ENCODE results near the gene NFKBIA.

NFKBIA gene

DNA sequence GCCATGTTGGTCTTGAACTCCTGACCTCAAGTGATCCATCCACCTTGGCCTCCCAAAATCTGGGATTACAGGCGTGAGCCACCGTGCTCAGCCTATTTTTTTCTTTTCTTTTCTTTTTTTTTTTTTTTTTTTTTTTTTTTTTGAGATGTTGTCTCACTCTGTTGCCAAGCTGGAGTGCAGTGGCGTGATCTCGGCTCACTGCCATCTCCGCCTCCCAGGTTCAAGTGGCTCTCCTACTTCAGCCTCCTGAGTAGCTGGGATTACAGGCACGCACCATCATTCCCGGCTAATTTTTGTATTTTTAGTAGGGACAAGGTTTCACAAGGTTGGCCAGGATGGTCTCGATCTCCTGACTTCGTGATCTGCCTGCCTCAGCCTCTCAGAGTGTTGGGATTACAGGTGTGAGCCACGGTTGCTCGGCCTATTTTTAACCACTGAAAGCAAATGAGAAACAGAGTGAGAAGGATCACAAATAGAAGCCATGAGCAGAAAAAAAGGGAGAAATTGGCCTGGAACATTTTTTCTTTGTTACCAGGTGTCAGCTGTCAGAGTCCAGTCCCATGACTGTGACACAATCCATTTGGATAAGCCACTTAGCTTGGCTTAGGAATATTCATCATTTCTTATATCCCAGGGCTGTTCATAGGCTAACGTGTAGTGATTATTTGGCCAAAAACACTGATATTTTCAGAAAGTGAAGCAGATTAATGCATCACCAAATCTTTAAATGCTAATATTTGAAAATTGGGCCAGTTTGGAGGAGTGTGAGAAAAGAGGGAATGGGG is 7.9 kb upstream of the NFKBIA start:
- Histone ChIP-seq H3K27ac (no peak overlapping the region), H3K79me2 (ENCODE audit: insufficient read depth, low read depth) (no peaks in the 10 kb centered on the region), H4K20me1 (ENCODE audit: insufficient read depth) (no peaks in the 10 kb centered on the region), H3K4me2 (peak overlapping the region; percentile 25; the same call in 1 of the 2 replicates), H2AFZ (ENCODE audit: low read depth) (no peak overlapping the region), H3K9ac (no peak overlapping the region), H3K4me1 (ENCODE audit: low read depth, poor library complexity, severe bottlenecking) (peaks cover 51% of the 10 kb centered on the region), H3K4me3 (IDR thresholded peaks at IDR 0.05; ENCODE audit: insufficient read depth, low read depth, low read length) (no peak overlapping the region), H3K27me3 (ENCODE audit: insufficient read depth, low read depth) (no peaks in the 10 kb centered on the region), H3K36me3 (ENCODE audit: insufficient read depth) (no peaks in the 10 kb centered on the region)
- TF ChIP-seq, protein P1, sequence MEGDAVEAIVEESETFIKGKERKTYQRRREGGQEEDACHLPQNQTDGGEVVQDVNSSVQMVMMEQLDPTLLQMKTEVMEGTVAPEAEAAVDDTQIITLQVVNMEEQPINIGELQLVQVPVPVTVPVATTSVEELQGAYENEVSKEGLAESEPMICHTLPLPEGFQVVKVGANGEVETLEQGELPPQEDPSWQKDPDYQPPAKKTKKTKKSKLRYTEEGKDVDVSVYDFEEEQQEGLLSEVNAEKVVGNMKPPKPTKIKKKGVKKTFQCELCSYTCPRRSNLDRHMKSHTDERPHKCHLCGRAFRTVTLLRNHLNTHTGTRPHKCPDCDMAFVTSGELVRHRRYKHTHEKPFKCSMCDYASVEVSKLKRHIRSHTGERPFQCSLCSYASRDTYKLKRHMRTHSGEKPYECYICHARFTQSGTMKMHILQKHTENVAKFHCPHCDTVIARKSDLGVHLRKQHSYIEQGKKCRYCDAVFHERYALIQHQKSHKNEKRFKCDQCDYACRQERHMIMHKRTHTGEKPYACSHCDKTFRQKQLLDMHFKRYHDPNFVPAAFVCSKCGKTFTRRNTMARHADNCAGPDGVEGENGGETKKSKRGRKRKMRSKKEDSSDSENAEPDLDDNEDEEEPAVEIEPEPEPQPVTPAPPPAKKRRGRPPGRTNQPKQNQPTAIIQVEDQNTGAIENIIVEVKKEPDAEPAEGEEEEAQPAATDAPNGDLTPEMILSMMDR (conservative IDR thresholded peaks at IDR 0.05; ENCODE audit: low read depth, low read length), result no peak

DNA sequence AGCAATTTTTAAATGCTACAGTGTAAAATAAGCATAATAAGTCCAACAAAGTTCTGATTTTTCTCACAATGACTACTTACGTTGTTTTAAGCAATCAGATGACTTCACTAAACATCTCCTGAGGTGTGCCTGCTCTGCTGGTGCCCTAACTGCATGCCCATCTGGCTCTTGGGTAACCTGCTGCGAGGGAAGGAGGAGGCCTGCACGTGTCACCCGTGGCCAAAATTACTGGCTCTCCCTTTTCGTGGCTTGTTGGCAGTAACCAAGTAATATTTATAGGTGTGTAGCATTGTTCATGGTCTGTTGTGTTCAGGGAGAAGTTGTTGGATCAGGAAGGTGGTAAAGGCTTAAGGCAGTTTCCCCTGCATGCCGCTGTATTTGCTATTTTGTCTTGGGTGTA is 6.3 kb upstream of the NFKBIA start:
- Histone ChIP-seq H3K4me3 (IDR thresholded peaks at IDR 0.05; ENCODE audit: insufficient read depth, low read depth, low read length) (no peak overlapping the region), H2AFZ (ENCODE audit: low read depth) (no peak overlapping the region), H3K9ac (no peak overlapping the region), H3K27me3 (ENCODE audit: insufficient read depth, low read depth) (no peaks in the 10 kb centered on the region), H4K20me1 (ENCODE audit: insufficient read depth) (no peaks in the 10 kb centered on the region), H3K79me2 (ENCODE audit: insufficient read depth, low read depth) (no peaks in the 10 kb centered on the region), H3K4me1 (ENCODE audit: low read depth, poor library complexity, severe bottlenecking) (peaks cover 52% of the 10 kb centered on the region), H3K36me3 (ENCODE audit: insufficient read depth) (no peaks in the 10 kb centered on the region), H3K4me2 (no peak overlapping the region), H3K27ac (no peak overlapping the region)
- TF ChIP-seq, protein P1 (conservative IDR thresholded peaks at IDR 0.05; ENCODE audit: low read depth, low read length), result no peak

DNA sequence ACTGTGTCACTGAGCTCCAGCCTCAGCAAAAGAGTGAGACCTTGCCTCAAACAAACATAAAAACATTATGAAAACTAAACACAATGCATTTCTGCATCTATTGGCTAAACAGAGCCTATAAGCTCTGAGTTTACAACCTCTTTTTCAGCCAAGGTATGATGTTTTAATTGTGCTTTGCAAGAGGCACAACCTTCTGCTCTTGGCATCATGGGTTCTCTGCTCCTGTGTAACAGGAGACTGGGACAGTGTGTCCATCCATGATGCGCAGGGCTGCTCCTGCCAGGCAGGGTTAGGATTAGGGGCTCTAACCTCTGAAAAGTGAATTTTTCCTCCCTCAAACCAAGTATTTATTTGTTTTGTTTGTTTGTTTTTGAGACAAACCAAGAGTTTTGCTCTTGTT is 5.0 kb upstream of the NFKBIA start:
- Histone ChIP-seq H3K9ac (no peak overlapping the region), H3K79me2 (ENCODE audit: insufficient read depth, low read depth) (no peaks in the 10 kb centered on the region), H3K27me3 (ENCODE audit: insufficient read depth, low read depth) (no peaks in the 10 kb centered on the region), H3K4me1 (ENCODE audit: low read depth, poor library complexity, severe bottlenecking) (peaks cover 46% of the 10 kb centered on the region), H2AFZ (ENCODE audit: low read depth) (no peak overlapping the region), H3K27ac (no peak overlapping the region), H4K20me1 (ENCODE audit: insufficient read depth) (no peaks in the 10 kb centered on the region), H3K36me3 (ENCODE audit: insufficient read depth) (no peaks in the 10 kb centered on the region), H3K4me2 (no peak overlapping the region), H3K4me3 (IDR thresholded peaks at IDR 0.05; ENCODE audit: insufficient read depth, low read depth, low read length) (no peak overlapping the region)
- TF ChIP-seq, protein P1 (conservative IDR thresholded peaks at IDR 0.05; ENCODE audit: low read depth, low read length), result no peak

DNA sequence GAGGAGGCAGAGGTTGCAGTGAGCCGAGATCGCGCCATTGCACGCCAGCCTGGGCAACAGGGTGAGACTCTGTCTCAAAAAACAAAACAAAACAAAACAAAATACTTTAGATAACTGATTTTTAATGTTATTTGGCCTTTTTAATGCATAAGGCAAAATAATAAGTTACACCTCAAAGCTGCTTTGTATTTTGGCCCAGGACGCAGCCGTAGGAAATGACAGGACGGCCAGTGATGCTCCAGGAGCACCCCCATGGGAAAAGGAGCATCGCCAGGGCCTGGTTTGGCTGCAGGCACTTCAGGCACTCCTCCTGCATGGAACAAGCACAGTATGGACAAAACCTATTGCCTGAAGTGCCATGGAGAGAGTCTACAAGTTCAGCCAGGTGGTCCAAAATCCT is 3.5 kb upstream of the NFKBIA start:
- peaks cover 6% of the 10 kb centered on the region for H3K79me2 ChIP-seq (ENCODE audit: insufficient read depth, low read depth)
- no peak overlapping the region for H2AFZ ChIP-seq (ENCODE audit: low read depth)
- 0 out of 2 replicates have a peak, but pooled peaks cover 5% of the 10 kb centered on the region for H3K36me3 ChIP-seq (ENCODE audit: insufficient read depth)
- H4K20me1 ChIP-seq (ENCODE audit: insufficient read depth), result no peaks in the 10 kb centered on the region
- no peak overlapping the region for H3K4me3 ChIP-seq (IDR thresholded peaks at IDR 0.05; ENCODE audit: insufficient read depth, low read depth, low read length)
- H3K27me3 ChIP-seq (ENCODE audit: insufficient read depth, low read depth), result no peaks in the 10 kb centered on the region
- TF ChIP-seq, protein P1 (conservative IDR thresholded peaks at IDR 0.05; ENCODE audit: low read depth, low read length), result no peak
- no peak overlapping the region for H3K9ac ChIP-seq
- H3K27ac ChIP-seq, result no peak overlapping the region
- H3K4me2 ChIP-seq, result no peak overlapping the region
- peaks cover 31% of the 10 kb centered on the region for H3K4me1 ChIP-seq (ENCODE audit: low read depth, poor library complexity, severe bottlenecking)

Data from KMS-11 (cell line).